ENCODE data around the gene PRLHR.
A peak's percentile ranks its signal among the peaks of the same experiment; 100 is the strongest.
"Not testable (repeated sequence)": the region's sequence is repeated elsewhere in the genome, so short reads cannot be mapped to it uniquely, and the experiment has no call there.

Gene PRLHR

GRCh38 chr10:118595598-118596425, at the start of gene PRLHR:
Gene PRLHR, minus strand, starts transcription at chr10:118595648. Its CDS starts 404 bp downstream, at chr10:118595244.
- DNase-seq, result no peak

- no peak for DNase-seq
Observed at GRCh38 chr10:118642228-118642627, 46.8 kb upstream of the PRLHR start.

- DNase-seq, result no peak
Observed at GRCh38 chr10:118638680-118639079, 43.2 kb upstream of the PRLHR start.

- no peak for DNase-seq
Observed at GRCh38 chr10:118635674-118636402, 40.4 kb upstream of the PRLHR start.

GRCh38 chr10:118633786-118634185, 38.3 kb upstream of the PRLHR start:
- DNase-seq, result no peak

GRCh38 chr10:118629211-118629610, 33.8 kb upstream of the PRLHR start:
- no peak for DNase-seq

- no peak for DNase-seq
Observed at GRCh38 chr10:118628397-118628796, 32.9 kb upstream of the PRLHR start.

GRCh38 chr10:118626953-118627352, 31.5 kb upstream of the PRLHR start:
- no peak for DNase-seq

GRCh38 chr10:118625504-118625903, 30.1 kb upstream of the PRLHR start:
- no peak for DNase-seq

GRCh38 chr10:118624747-118625146, 29.3 kb upstream of the PRLHR start:
- no peak for DNase-seq

- no peak for DNase-seq
Observed at GRCh38 chr10:118621304-118621942, 26.0 kb upstream of the PRLHR start.

- DNase-seq, result not testable (repeated sequence)
Observed at GRCh38 chr10:118613863-118614262, 18.4 kb upstream of the PRLHR start.

GRCh38 chr10:118610577-118610976, 15.1 kb upstream of the PRLHR start:
- DNase-seq, result no peak

GRCh38 chr10:118607768-118608354, 12.4 kb upstream of the PRLHR start:
- DNase-seq, result no peak

- DNase-seq, result no peak
Observed at GRCh38 chr10:118605694-118606093, 10.2 kb upstream of the PRLHR start.

GRCh38 chr10:118596426-118597124, 1.1 kb upstream of the PRLHR start:
- no peak for DNase-seq

- no peak for DNase-seq
Observed at GRCh38 chr10:118595064-118595420, 406 bp downstream of the PRLHR start.

GRCh38 chr10:118594392-118595063, 920 bp downstream of the PRLHR start:
- DNase-seq, result no peak

- peak; percentile 78 for DNase-seq
Observed at GRCh38 chr10:118592675-118593330, 2.6 kb downstream of the PRLHR start.

- DNase-seq, result peak; percentile 38
Observed at GRCh38 chr10:118590334-118590733, 5.1 kb downstream of the PRLHR start.

GRCh38 chr10:118587881-118588651, 7.4 kb downstream of the PRLHR start:
- DNase-seq, result no peak

Measured in NCI-H774 (cell line).